OCI-LY7 (cell line): Measurements from ENCODE around the gene PTH1R.

Experiments used
- EZH2phosphoT487 ChIP-seq: fragments of 200-600 bp; sonication (generic); IDR thresholded peaks from 2 replicates; pipeline ENCODE4 v1.6.1; 2018; ENCODE audit warnings: low read depth, borderline replicate concordance, mild to moderate bottlenecking, mixed run types, antibody characterized with exemption, low read length, moderate library complexity, mixed read lengths
- TF ChIP-seq, protein P1 (sequence below): fragments of 200-600 bp; sonication (generic); conservative IDR thresholded peaks from 2 replicates; pipeline ENCODE4 v1.5.1; 2014; ENCODE audit warnings: mild to moderate bottlenecking, antibody characterized with exemption, low read length, moderate library complexity, mixed read lengths

DNA sequence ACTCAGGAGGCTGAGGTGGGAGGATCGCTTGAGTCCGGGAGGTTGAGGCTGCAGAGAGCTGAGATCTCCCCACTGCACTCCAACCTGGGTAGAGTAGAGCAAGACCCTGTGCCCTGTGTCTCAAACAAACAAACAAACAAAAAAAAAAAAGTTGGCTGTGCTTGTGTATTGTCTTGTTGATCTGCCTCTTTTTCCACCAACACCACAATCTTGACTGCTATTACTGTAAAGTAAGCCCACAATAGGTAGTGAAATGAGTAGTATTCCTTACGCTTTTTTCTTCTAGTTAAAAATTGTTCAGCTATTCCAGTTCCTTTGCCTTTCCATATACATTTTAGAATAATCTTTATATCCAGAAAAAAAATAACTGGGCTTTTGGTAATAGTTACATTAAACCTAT, 35.5 kb downstream of the PTH1R start:
- TF ChIP-seq, protein P1, sequence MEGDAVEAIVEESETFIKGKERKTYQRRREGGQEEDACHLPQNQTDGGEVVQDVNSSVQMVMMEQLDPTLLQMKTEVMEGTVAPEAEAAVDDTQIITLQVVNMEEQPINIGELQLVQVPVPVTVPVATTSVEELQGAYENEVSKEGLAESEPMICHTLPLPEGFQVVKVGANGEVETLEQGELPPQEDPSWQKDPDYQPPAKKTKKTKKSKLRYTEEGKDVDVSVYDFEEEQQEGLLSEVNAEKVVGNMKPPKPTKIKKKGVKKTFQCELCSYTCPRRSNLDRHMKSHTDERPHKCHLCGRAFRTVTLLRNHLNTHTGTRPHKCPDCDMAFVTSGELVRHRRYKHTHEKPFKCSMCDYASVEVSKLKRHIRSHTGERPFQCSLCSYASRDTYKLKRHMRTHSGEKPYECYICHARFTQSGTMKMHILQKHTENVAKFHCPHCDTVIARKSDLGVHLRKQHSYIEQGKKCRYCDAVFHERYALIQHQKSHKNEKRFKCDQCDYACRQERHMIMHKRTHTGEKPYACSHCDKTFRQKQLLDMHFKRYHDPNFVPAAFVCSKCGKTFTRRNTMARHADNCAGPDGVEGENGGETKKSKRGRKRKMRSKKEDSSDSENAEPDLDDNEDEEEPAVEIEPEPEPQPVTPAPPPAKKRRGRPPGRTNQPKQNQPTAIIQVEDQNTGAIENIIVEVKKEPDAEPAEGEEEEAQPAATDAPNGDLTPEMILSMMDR = no peak
- no peak for TF ChIP-seq EZH2phosphoT487
